HepG2 (cell line): Measurements from ENCODE around the gene NT5C2. TPM values are rescaled to one million over a fixed set of nuclear protein-coding genes. Genes with fewer than 3 reads are reported as not detected.

Experiments
- EP300 ChIP-seq, 3 experiments: sonication (generic) in 1 of 3; formaldehyde crosslinking in 1 of 3; IDR thresholded peaks; 2 replicates each; pipeline versions ENCODE4 v1.5.1 to v1.6.1; 2011 to 2020; ENCODE audit warnings: low read depth in 2 of 3, low read length in 2 of 3, borderline replicate concordance in 1 of 3, improper control_type of control experiment in 1 of 3, mild to moderate bottlenecking in 1 of 3, missing genetic modification reagents in 1 of 3, moderate library complexity in 1 of 3
- KAT8 ChIP-seq: IDR thresholded peaks from 2 replicates; pipeline ENCODE4 v1.6.1; 2016; ENCODE audit warnings: missing genetic modification reagents, missing compliant biosample characterization
- KMT2A ChIP-seq: sonication (generic); formaldehyde crosslinking; IDR thresholded peaks from 2 replicates; pipeline ENCODE4 v1.4.0; 2020; ENCODE audit warnings: missing genetic modification reagents
- MED1 ChIP-seq: sonication (generic); formaldehyde crosslinking; IDR thresholded peaks from 2 replicates; pipeline ENCODE4 v1.4.0; 2020; ENCODE audit warnings: missing genetic modification reagents
- MEF2D ChIP-seq: sonication (generic); formaldehyde crosslinking; IDR thresholded peaks from 2 replicates; pipeline ENCODE4 v1.5.1; 2020; ENCODE audit warnings: mild to moderate bottlenecking, missing genetic modification reagents
- MNT ChIP-seq: fragments of 450-650 bp; IDR thresholded peaks from 2 replicates; pipeline ENCODE4 v1.6.1; 2016
- POLR2AphosphoS2 ChIP-seq: IDR thresholded peaks from 2 replicates; pipeline ENCODE4 v1.6.1; 2011; ENCODE audit warnings: low read depth, low read length, improper control_type of control experiment
- PRPF4 ChIP-seq: fragments of 200-400 bp; formaldehyde crosslinking; IDR thresholded peaks from 2 replicates; pipeline ENCODE4 v1.6.1; 2016; ENCODE audit warnings: low read length, low read depth; ENCODE audit not compliant: poor library complexity, severe bottlenecking
- SKI ChIP-seq: fragments of 450-650 bp; IDR thresholded peaks from one replicate; pipeline ENCODE4 v1.6.1; 2018; ENCODE audit warnings: mild to moderate bottlenecking; ENCODE audit not compliant: partially characterized antibody
- SKIL ChIP-seq: sonication (generic); formaldehyde crosslinking; IDR thresholded peaks from 2 replicates; pipeline ENCODE4 v1.8.0; 2022; ENCODE audit warnings: missing genetic modification reagents, mild to moderate bottlenecking, moderate library complexity, borderline replicate concordance
- TARDBP ChIP-seq: sonication (generic); formaldehyde crosslinking; IDR thresholded peaks from 2 replicates; pipeline ENCODE4 v1.8.0; 2022; ENCODE audit warnings: mild to moderate bottlenecking, missing genetic modification reagents
- TBP ChIP-seq: sonication (generic); formaldehyde crosslinking; IDR thresholded peaks from 2 replicates; pipeline ENCODE4 v1.5.0; 2020; ENCODE audit warnings: missing genetic modification reagents
- THAP7 ChIP-seq: sonication (generic); formaldehyde crosslinking; IDR thresholded peaks from 2 replicates; pipeline ENCODE4 v1.8.1; 2023; ENCODE audit warnings: mild to moderate bottlenecking, missing genetic modification reagents
- ZBTB44 ChIP-seq: sonication (generic); formaldehyde crosslinking; IDR thresholded peaks from 2 replicates; pipeline ENCODE4 v1.4.0; 2020; ENCODE audit warnings: missing genetic modification reagents
- ZC3H13 ChIP-seq: sonication (generic); formaldehyde crosslinking; IDR thresholded peaks from 2 replicates; pipeline ENCODE4 v1.8.1; 2023; ENCODE audit warnings: mild to moderate bottlenecking, missing genetic modification reagents, moderate library complexity
- ZNF225 ChIP-seq: sonication (generic); formaldehyde crosslinking; IDR thresholded peaks from 2 replicates; pipeline ENCODE4 v1.4.0; 2020; ENCODE audit warnings: mild to moderate bottlenecking, missing genetic modification reagents
- ZNF564 ChIP-seq: sonication (generic); formaldehyde crosslinking; IDR thresholded peaks from 2 replicates; pipeline ENCODE4 v1.8.1; 2023; ENCODE audit warnings: mild to moderate bottlenecking, missing genetic modification reagents
- ZNF883 ChIP-seq: sonication (generic); formaldehyde crosslinking; IDR thresholded peaks from 2 replicates; pipeline ENCODE4 v1.5.1; 2020; ENCODE audit warnings: mild to moderate bottlenecking, missing genetic modification reagents; ENCODE audit errors: not compliant biosample characterization
- ZXDC ChIP-seq: sonication (generic); formaldehyde crosslinking; IDR thresholded peaks from 2 replicates; pipeline ENCODE4 v1.5.0; 2020; ENCODE audit warnings: mild to moderate bottlenecking, missing genetic modification reagents
- polyA plus RNA-seq, 8 experiments: library from polyadenylated mRNA; depleted of rRNA in 3 of 8; stranded (reverse) in 7 of 8; unstranded in 1 of 8; fragments of >200 nt; fragmentation: Illumina TruSeq in 4 of 8; extraction: Trizol in 4 of 8; gene quantifications; 2 replicates each; pipeline versions ENCODE4 v1.2.1 to v1.2.3, GENCODE V29; 2011 to 2016; ENCODE audit warnings: low read depth in 4 of 8, missing spikeins in 1 of 8, mixed read lengths in 1 of 8; ENCODE audit not compliant: insufficient read depth in 1 of 8
- total RNA-seq, 5 experiments: library from RNA; depleted of rRNA; stranded (reverse); fragments of >200 nt; fragmentation: Illumina TruSeq; extraction: Trizol; gene quantifications; 2 replicates each; pipeline ENCODE4 v1.2.3, GENCODE V29; 2016; ENCODE audit warnings: low read depth in 1 of 5

NT5C2 gene
- total and polyA plus RNA-seq, 2 of the 13 experiments (the other 11 are each of a cell fraction or from before 2014, with no cell fraction given) = 40.6 to 55.2 TPM

GRCh38 chr10:103053659-103054581 lies 139.2 kb downstream of the NT5C2 start (continued):
- peak; percentile 94 for TF ChIP-seq MED1 (CRISPR knock-in tag)
- TF ChIP-seq PRPF4 = no peak
- no peak for TF ChIP-seq TBP (CRISPR knock-in tag)
- peak; percentile 63 to 87; a peak in 3 of 4 replicates for TF ChIP-seq EP300 (IDR thresholded peaks at IDR 0.05; ENCODE audit: low read depth in 2 of 2, low read length in 2 of 2)
- TF ChIP-seq EP300 (CRISPR knock-in tag; IDR thresholded peaks at IDR 0.05; ENCODE audit: borderline replicate concordance) = peak; percentile 87
- peak; percentile 62; the same call in 1 of the 2 replicates for TF ChIP-seq SKIL
- peak; percentile 27; the same call in 1 of the 2 replicates for TF ChIP-seq MNT
- TF ChIP-seq TARDBP (CRISPR knock-in tag) = peak; percentile 96
- peak; percentile 81 for TF ChIP-seq MEF2D (CRISPR knock-in tag)
- no peak for TF ChIP-seq ZXDC (CRISPR knock-in tag)
- TF ChIP-seq ZNF225 (CRISPR knock-in tag) = peak; percentile 43; the same call in 1 of the 2 replicates
- TF ChIP-seq KMT2A (CRISPR knock-in tag) = peak; percentile 90
- TF ChIP-seq KAT8 = peak; percentile 85
- TF ChIP-seq ZBTB44 (CRISPR knock-in tag) = peak; percentile 36; the same call in 1 of the 2 replicates
- TF ChIP-seq SKI = peak; percentile 52
- no peak for TF ChIP-seq THAP7 (CRISPR knock-in tag)
- TF ChIP-seq ZNF564 = peak; percentile 43; the same call in 1 of the 2 replicates
- TF ChIP-seq ZC3H13 (CRISPR knock-in tag) = peak; percentile 84; the same call in 1 of the 2 replicates
- TF ChIP-seq POLR2AphosphoS2 = no peak
- TF ChIP-seq ZNF883 (CRISPR knock-in tag) = no peak
